Medulla oblongata (tissue), 1 donor: Measurements from ENCODE around the gene MSI1.

ENCODE experiments used
- DNase-seq: peaks from one replicate; pipeline ENCODE4 v3.0.0-alpha.2; 2015; ENCODE audit errors: extremely low spot score

The MSI1 gene

DNA sequence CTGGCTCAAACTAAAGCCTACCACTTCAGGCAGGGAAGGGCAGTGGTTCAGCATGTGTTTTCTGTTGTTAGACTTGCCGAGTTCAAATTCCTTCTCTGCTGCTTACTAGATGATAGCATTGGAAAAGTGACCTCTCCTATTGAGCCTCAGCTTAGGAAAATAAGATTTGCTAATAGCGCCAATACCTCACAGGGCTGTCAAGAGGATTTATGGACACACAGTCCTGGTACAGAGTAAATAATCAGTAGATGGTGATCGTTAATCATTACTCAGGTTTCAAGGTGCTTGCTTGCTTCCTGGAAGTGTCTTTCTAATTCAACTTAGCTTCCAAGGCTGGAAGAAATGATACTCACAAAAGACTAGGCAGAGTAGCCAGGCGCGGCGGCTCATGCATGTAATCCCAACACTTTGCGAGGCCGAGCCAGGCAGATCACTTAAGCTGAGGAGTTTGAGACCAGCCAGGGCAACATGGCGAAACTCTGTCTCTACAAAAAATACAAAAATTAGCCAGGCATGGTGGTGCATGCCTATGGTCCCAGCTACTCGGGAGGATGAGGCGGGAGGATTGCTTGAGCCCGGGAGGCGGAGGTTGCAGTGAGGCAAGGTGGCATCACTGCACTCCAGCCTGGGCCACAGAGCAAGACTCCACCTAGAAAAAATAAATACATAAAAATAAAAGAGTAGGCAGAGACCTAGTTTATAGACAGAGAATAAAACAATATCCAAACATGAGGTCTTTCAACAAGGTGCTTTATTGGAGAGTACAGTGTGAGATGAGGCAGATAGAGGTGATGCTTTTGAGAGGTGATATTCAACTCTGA is 47.4 kb downstream of the MSI1 start:
- DNase-seq = no peak

- peak; percentile 99 for DNase-seq
These were observed 51.5 kb downstream of the MSI1 start for GRCh38 chr12:120317224-120318105.

DNA sequence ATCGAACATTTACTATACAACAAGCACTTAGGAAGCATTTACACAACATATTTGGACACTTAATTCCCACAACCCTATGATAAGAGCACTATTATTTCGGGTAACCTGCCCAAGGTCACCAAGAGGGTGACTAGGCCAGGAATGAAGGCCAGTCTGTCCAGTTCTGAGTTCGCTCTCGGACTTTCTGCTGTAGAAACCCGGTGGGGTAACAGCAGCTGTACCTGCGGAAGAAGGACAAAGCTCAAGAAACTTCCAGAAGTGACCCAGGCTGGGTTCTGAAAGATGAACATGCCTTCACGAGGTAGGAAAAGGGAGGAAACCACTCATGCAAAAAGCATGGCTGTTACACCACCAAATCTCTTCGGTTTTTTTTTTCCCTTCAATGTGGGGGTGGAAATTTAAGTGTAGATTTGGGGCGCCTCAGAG is 52.2 kb downstream of the MSI1 start:
- no peak for DNase-seq

GRCh38 chr12:120314220-120314619 is 54.7 kb downstream of the MSI1 start:
- DNase-seq = no peak

DNA sequence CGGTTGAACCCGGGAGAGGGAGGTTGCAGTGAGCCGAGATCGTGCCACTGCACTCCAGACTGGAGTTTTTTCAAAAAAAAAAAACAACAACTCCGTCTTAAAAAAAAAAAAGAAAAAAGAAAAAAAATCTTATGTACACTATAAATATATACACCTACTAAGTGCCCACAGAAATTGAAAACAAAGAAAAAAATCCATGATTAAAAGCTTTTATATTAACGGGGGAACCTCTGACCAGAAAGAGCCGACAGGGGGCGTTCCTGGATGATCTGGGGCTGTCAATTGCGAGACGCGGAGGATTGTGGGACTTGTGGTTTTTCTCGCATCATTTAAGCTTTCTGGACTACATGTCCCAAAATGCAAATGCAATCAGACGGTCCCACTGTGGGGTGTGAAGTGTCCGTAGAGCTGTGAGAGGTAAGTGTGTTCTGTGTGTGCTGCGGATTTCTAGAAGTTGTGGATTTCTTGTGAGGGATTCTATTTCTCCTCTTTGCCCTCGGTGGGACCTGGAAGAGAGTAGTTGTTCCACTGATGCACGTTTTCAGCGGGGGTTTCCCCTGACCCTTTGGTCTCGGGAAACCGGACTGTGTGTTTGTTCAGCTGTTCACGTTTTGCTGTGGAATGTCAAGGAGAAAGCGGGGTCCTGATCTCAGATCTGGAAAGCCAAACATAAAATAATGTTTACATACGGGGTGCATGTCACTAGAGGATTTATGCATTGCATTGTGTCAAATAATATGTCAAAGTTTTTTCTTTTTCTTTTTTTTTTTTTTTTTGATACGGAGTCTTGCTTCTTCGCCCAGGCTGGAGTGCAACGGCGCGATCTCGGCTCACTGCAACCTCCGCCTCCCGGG is 66.8 kb downstream of the MSI1 start, which contains the start of gene SIRT4:
SIRT4 (plus strand) TSS at position 360 of the 854 bp plus-strand sequence. CDS start 1,241 bp downstream, outside the sequence.
- DNase-seq = peak; percentile 99

- peak; percentile 91 for DNase-seq
These were observed 76.1 kb downstream of the MSI1 start, which contains the start of gene RNU4-1 for GRCh38 chr12:120292661-120293531. Gene RNU4-1 (minus strand): TSS chr12:120293237.

DNA sequence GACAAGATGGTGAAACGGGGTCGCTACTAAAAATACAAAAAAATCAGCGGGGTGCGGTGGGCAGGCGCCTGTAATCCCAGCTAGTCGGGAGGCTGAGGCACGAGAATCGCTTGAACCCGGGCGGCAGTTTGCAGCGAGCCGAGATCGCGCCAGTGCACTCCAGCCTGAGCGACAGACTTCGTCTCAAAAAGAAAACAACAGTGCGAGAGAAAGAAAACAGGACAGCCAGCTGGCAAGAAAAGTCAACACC is 76.6 kb downstream of the MSI1 start:
- DNase-seq = no peak
